GM21515 (cell line): ENCODE results near the gene TMEM59L.

Experiments used
- ATAC-seq: cut with Tn5 transposase; IDR thresholded peaks from one replicate; pipeline ENCODE4 v1.9.1; 2021; ENCODE audit not compliant: unreplicated experiment

The TMEM59L gene

GRCh38 chr19:18608805-18609716, 3.6 kb upstream of the TMEM59L start:
- no peak for ATAC-seq

GRCh38 chr19:18609717-18610051, 3.0 kb upstream of the TMEM59L start:
- ATAC-seq = no peak

GRCh38 chr19:18610245-18610555, 2.5 kb upstream of the TMEM59L start:
- ATAC-seq = no peak

- ATAC-seq = no peak
Measured at GRCh38 chr19:18610556-18611326, 1.9 kb upstream of the TMEM59L start.

- ATAC-seq = no peak
Measured at GRCh38 chr19:18611327-18612050, 1.2 kb upstream of the TMEM59L start.

- ATAC-seq = no peak
Measured at GRCh38 chr19:18612051-18612771, 459 bp upstream of the TMEM59L start.

- no peak for ATAC-seq
Measured at GRCh38 chr19:18613589-18614234, 1.0 kb downstream of the TMEM59L start.

- no peak for ATAC-seq
Measured at GRCh38 chr19:18616023-18616422, 3.4 kb downstream of the TMEM59L start.

GRCh38 chr19:18617562-18617961, 4.9 kb downstream of the TMEM59L start:
- no peak for ATAC-seq

GRCh38 chr19:18618236-18618635, 5.6 kb downstream of the TMEM59L start:
- no peak for ATAC-seq

GRCh38 chr19:18620311-18620710, 7.6 kb downstream of the TMEM59L start:
- no peak for ATAC-seq

- no peak for ATAC-seq
Measured at GRCh38 chr19:18620902-18621301, 8.2 kb downstream of the TMEM59L start.

GRCh38 chr19:18626906-18627305, 14.2 kb downstream of the TMEM59L start:
- no peak for ATAC-seq

GRCh38 chr19:18629166-18630088, 16.8 kb downstream of the TMEM59L start:
- ATAC-seq = no peak

GRCh38 chr19:18633321-18633720, 20.7 kb downstream of the TMEM59L start:
- no peak for ATAC-seq

GRCh38 chr19:18634612-18635297, 22.1 kb downstream of the TMEM59L start:
- ATAC-seq = no peak

- ATAC-seq = no peak
Measured at GRCh38 chr19:18635831-18636182, 23.1 kb downstream of the TMEM59L start.

GRCh38 chr19:18636183-18636968, 23.7 kb downstream of the TMEM59L start:
- ATAC-seq = peak; percentile 81
